Putamen (tissue), 1 donor: ENCODE results near the gene TMEM120B.
"Not testable (repeated sequence)": the region's sequence is repeated elsewhere in the genome, so short reads cannot be mapped to it uniquely, and the experiment has no call there.

Experiments
- DNase-seq: peaks from one replicate; pipeline ENCODE4 v3.0.0-alpha.2; 2016; ENCODE audit warnings: low spot score

Gene TMEM120B

DNA sequence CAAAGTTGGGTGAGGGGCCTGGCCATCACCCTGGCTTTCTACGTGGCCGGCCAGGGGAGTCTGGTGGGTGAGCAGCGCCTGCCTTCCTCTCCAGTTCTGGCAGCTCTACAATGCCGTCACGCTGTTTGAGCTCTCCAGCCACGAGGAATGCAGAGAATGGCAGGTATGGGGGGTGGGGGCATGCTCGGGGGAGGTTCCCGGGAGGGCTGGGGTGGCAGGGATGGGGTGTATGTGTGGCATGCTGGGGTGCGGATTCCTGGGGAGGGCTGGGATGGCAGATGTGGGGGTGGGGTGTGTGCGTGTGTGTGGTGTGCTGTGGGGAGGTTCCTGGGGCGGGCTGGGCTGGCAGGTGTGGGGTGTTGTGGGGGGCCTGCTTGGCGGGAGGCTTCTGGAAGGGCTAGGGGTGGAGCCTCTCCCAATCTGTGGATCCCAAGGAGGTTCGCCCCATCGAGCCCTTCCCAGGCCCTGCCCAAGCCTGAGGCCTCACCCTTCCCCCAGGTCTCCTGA lies 62.5 kb downstream of the TMEM120B start:
- DNase-seq, result peak; percentile 58

GRCh38 chr12:121775501-121775900 lies 62.9 kb downstream of the TMEM120B start:
- no peak for DNase-seq

DNA sequence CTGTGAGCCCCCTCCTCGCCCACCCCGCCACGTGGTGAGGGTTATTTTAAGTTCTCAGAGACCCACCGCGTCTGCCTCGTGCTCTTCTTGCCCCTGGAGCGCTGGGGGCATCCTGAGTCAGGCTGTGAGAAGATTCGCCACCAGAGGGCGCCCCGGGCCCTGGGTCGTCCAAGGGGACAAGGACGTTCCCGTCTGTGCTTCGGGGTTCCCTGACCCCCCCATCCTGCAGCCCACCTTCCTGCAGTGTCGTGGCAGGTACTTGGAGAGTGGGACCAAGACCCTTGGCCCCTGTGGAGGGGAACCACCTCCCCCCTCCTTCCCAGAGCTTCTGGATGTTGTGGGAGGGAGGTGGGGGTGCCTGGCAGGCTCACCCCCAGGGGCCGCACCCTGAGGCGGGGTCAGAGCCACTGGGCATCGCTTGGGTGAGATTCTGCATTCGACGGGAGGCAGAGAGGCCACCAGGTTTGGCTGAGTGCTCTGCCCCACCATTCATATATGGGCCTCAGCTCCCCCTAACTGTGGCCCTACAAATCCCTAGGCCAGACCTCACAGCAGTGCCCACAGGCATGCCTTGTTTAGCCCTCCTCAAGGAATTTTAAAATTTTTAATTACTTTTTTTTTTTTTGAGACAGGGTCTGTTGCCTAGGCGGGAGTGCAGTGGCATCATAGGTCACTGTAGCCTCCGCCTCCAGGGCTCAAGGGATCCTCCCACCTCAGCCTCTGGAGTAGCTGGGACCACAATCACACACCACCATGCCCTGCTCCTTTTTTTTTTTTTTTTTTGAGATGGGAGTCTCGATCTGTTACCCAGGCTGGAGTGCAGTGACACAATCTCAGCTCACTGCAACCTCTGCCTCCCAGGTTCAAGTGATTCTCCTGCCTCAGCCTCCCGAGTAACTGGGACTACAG lies 63.9 kb downstream of the TMEM120B start:
- DNase-seq, result no peak

DNA sequence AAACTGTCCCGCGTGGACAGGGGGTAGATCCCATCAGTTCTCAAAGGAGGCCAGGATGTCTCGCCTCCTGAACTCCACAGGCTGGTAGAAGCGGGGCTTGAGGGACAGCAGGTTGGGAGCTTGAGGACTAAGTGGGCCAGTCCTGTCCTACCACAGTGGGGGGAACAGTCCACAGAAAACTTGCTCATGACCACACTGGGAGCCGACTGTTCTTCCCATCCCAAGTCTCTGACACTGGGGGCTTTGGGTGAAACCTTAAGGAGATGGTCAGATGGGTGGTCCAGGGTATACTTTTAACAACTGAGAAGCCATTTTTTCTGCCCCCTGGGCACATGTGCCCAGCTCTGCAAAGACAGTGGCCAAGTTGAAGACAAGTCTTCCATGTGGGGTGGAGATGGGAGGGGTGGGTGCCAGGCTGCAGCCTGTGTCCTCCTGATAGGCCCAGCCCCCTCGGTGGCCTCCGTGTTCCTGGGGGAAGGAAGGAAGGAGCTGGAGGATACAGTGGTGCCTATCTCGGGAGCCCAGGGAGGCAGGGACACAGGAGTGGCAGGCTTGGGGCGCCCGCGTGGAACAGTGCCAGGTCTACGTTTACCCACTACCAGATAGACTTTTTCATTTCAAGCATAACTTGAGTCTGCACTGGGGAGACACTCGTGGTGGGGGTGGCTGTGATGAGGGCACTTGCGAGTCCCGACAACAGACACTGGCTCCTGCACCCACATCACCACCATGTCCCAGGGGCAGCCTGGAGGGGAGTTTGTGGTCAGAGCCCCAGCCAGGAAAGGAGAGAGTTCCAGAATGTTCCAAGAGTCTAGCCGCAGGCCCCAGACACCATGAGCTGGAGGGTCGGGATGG lies 66.2 kb downstream of the TMEM120B start:
- no peak for DNase-seq

- no peak for DNase-seq
These were observed 66.9 kb downstream of the TMEM120B start for GRCh38 chr12:121779422-121779895.

- no peak for DNase-seq
These were observed 67.9 kb downstream of the TMEM120B start for GRCh38 chr12:121780429-121780828.

GRCh38 chr12:121781484-121781997 lies 69.0 kb downstream of the TMEM120B start:
- no peak for DNase-seq

DNA sequence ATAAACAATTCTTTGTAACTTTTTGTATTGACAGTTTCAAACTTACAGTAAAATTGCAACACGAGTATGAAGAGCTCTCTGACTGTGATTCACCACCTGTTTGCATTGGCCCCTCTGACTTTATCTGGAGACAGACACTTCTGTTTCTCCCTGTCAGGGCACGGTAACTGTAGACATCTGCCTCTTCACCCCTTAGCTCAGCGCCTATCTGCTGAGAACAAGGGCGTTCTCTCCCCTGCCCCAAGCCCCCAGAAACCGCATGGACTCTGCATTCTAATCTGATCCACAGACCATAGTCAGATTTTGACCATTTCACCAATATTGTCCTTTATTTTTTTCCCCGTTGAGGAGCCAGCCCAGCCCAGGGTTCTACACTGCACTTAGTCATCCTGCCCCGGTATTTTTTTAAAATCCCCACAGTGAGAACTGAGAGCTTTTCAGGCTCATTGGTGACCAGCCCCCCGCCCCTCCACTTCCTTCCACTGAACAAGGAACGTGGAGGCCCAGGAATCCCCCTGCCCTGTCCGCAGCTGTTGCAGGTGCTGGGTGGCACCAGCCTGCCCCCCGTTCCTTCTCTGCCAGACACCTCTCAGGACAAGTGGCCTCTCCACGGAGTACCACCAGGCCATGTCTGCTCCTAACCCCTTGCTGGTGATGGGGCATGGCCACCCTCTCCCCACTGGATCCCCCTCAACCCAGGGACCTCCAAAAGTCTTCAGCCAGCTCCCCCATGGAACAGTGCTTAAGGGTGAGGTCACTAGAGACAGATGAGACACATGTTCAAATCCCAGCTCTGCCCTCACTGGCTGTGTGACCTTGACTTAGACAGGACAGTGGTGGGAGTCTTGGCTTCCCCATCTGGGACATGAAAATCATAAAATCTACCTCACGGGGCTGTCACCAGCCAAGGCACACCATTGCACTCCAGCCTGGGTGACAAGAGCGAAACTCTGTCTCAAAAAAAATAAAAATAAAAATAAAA lies 69.7 kb downstream of the TMEM120B start:
- no peak for DNase-seq

- no peak for DNase-seq
These were observed 71.2 kb downstream of the TMEM120B start for GRCh38 chr12:121783766-121784165.

DNA sequence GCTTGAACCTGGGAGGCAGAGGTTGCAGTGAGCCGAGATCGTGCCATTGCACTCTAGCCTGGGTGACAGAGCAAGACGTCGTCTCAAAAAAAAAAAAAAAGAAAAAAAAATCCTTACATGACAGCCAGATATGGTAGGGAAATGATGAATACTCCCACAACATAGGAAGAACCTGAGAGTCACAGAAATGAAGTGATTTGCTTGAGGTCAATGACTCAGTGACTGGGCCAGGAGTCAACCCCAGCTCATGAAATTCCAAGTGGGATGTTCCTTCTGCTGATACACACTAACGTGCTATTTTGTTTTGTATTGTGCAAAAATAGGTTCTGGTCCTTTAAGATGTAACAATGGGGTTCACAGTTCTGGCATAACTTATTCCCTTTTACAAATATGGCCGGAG lies 71.9 kb downstream of the TMEM120B start:
- DNase-seq, result peak; percentile 37

GRCh38 chr12:121786440-121786825 lies 73.9 kb downstream of the TMEM120B start:
- DNase-seq, result no peak

DNA sequence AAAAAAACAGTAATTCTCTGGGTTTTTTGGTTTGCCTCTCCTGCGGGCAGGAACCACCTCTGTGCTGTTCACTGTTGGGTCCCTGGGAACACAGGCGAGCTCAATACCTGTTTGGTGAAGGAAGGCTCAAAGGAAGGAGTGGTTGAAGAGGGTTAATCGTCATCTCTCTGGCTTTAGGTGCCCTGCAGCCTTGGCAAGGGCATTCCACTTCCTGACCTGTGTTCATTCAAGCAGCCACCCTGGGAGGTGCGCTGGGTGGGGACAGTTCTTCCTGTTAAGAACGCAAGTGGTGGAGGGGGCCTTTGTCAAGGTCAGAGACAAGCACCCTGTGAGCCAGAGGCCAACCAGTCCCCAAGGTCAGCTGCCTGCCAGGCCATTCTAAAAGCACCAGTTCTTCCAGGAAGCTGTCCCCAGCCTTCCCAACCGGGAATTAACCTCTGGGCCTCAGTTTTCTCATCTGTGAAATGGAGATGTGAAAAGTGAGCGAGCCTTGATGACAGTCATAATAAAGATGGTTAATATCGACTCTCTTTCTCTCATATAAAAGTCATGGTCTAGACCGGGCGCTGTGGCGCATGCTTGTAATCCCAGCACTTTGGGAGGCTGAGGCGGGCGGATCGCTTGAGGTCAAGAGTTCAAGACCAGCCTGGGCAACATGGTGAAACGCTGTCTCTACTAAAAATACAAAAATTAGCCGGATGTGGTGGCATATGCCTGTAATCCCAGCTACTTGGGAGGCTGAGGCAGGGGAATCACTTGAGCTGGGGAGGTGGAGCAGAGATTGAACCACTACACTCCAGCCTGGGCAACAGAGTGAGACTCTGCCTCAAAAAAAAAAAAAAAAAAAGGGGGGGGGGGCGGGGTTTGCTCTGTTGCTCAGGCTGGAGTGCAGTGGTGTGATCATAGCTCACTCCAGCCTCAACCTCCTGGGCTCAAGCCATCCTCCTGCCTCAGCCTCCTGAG lies 74.8 kb downstream of the TMEM120B start:
- DNase-seq, result no peak

DNA sequence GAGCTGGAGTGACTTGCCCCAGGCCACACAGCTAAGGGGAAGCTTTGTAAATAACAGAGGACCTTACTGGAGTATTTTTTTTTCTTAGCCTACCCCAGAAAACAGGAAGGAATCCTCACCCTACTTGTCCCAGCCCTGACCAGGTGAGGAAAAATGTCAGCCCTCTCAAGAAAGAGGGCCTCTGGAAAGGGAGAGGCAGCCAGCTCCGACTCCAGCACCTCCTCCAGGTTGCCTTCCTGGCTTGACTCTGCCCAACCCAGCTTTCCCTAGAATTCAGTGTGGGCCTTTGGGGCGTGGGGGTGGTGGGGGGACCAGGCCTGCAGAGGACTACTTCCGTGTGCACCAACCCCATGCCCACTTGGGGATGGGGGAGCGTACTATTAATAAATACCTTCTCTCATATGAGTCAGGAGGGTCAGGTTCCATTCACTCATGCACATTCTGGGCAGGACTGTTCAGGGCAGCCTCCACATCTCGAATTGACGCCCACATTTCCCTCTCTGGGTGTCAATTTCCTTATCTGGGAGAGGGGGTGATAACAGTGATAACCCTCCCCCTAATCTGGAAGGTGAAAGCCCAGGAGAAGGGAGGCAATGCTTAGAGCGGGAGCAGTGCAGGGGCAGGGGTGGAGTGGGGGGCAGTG lies 75.7 kb downstream of the TMEM120B start:
- no peak for DNase-seq

GRCh38 chr12:121789233-121789781 lies 76.8 kb downstream of the TMEM120B start:
- DNase-seq, result no peak

GRCh38 chr12:121789800-121790728 lies 77.5 kb downstream of the TMEM120B start:
- DNase-seq, result no peak

DNA sequence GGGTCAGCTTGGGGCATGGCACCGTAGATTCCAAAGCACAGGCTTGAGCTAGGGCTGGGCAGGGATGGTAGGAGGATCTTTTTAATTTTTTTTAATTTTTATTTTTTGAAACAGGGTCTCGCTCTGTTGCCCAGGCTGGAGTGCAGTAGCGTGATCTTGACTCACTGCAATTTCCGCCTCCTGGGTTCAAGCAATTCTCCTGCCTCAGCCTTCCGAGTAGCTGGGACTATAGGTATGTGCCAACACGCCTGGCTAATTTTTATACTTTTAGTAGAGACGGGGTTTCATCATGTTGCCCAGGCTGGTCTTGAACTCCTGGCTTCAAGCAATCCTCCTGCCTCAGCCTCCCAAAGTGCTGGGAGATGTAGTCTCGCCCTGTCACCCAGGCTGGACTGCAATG lies 78.2 kb downstream of the TMEM120B start:
- DNase-seq, result not testable (repeated sequence)

DNA sequence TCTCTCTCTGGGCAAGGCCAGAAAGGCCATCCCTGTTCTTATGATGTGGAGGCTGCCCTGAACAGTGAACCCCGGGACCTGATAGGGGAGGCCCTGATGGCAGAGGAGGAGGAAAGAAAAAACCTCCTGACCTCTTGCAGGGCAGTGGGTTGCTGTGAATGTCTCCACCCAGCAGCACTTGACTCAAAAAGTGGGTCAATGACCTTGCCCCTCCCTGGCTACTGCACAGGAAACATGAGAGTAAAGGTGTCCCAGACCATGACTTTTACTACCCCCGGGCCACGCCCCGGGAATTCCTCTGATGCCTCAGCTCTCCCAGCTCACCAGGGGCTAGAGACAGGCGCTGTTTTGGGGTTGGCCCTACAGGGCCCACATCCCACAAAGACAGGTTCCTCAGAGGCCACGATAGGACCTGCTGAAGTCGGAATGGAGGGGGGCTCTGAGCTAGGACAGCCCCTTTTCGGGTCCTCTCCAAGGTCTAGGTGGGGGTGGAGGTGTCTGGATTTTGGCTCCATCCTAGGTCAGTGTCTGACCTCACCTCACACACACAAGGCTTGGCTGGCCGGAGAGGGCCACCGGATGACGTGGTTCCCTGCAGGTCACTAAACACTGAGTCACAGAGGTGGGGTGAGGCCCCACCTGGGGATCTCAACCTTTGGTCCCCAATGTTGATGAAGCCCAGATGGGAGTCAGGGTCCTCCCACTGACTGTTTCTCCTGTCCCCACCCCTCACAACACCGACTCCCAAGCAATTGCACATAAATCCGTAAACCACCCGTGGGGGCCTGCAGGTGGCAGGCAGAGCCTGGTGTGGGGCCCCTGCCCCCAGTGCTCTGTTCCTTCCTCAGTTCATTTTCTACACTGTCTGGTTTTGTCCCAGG lies 79.4 kb downstream of the TMEM120B start:
- DNase-seq, result no peak
